NCI-H526 treated with DMSO at 0.1 percent for 48 hours (cell line): ENCODE measurements around the gene TAX1BP3.
"Not testable (repeated sequence)": the region's sequence is repeated elsewhere in the genome, so short reads cannot be mapped to it uniquely, and the experiment has no call there.

Experiments
- DNase-seq: peaks from one replicate; lab custom pipeline; 2025; lab: John Stamatoyannopoulos, UW

The TAX1BP3 gene

GRCh38 chr17:3668279-3669084, at the start of gene TAX1BP3, which contains the start of gene EMC6:
Gene TAX1BP3 (minus strand): TSS chr17:3668578. CDS start chr17:3668526, 52 bp downstream.
Gene EMC6 (plus strand): TSS chr17:3668812. CDS start chr17:3669147, 335 bp downstream.
- peak; percentile 84 for DNase-seq

GRCh38 chr17:3715296-3715695, 46.9 kb upstream of the TAX1BP3 start:
- DNase-seq = no peak

GRCh38 chr17:3712811-3713463, 44.6 kb upstream of the TAX1BP3 start:
- DNase-seq = no peak

- DNase-seq = no peak
These were observed 42.6 kb upstream of the TAX1BP3 start for GRCh38 chr17:3710951-3711383.

- DNase-seq = no peak
These were observed 40.0 kb upstream of the TAX1BP3 start for GRCh38 chr17:3708366-3708765.

GRCh38 chr17:3705718-3705984, 37.3 kb upstream of the TAX1BP3 start:
- not testable (repeated sequence) for DNase-seq

GRCh38 chr17:3704931-3705717, 36.7 kb upstream of the TAX1BP3 start:
- no peak for DNase-seq

GRCh38 chr17:3702041-3702539, 33.7 kb upstream of the TAX1BP3 start:
- not testable (repeated sequence) for DNase-seq

- DNase-seq = no peak
These were observed 31.6 kb upstream of the TAX1BP3 start for GRCh38 chr17:3699951-3700350.

- no peak for DNase-seq
These were observed 29.8 kb upstream of the TAX1BP3 start for GRCh38 chr17:3698139-3698538.

GRCh38 chr17:3697103-3697476, 28.7 kb upstream of the TAX1BP3 start:
- no peak for DNase-seq

GRCh38 chr17:3695723-3696411, 27.5 kb upstream of the TAX1BP3 start, which contains the start of gene P2RX5:
Gene P2RX5 (minus strand): TSS chr17:3696155. CDS start chr17:3696005, 150 bp downstream.
- no peak for DNase-seq

- no peak for DNase-seq
These were observed 26.8 kb upstream of the TAX1BP3 start for GRCh38 chr17:3695129-3695722.

- DNase-seq = no peak
These were observed 25.5 kb upstream of the TAX1BP3 start for GRCh38 chr17:3693829-3694231.

- DNase-seq = no peak
These were observed 24.8 kb upstream of the TAX1BP3 start for GRCh38 chr17:3693141-3693540.

GRCh38 chr17:3692346-3692745, 24.0 kb upstream of the TAX1BP3 start:
- no peak for DNase-seq

GRCh38 chr17:3691617-3692067, 23.3 kb upstream of the TAX1BP3 start:
- no peak for DNase-seq

GRCh38 chr17:3690094-3690715, 21.8 kb upstream of the TAX1BP3 start:
- no peak for DNase-seq

- no peak for DNase-seq
These were observed 21.1 kb upstream of the TAX1BP3 start for GRCh38 chr17:3689262-3690093.

GRCh38 chr17:3688852-3689261, 20.5 kb upstream of the TAX1BP3 start:
- no peak for DNase-seq
